ENCODE data around the gene FASTKD3.

The FASTKD3 gene

DNA sequence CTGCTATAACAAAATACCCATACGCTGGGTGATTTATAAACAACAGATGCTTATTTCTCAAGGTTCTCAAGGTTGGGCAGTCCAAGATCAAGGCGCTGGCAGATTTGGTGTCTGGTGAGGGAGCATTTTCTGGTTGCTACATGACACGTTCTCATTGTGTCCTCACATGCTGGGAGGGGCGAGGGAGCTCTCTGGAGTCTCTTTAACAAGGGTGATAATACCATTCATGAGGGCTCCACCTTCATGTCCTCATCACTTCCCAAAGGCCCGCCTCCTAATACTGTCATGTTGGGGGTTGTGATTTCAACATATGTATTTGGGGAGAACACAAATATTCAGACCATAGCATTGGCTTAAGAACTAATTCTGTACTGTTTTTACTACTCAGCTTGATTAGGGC lies 22.5 kb downstream of the FASTKD3 start:
- DNase-seq, result no peak

DNA sequence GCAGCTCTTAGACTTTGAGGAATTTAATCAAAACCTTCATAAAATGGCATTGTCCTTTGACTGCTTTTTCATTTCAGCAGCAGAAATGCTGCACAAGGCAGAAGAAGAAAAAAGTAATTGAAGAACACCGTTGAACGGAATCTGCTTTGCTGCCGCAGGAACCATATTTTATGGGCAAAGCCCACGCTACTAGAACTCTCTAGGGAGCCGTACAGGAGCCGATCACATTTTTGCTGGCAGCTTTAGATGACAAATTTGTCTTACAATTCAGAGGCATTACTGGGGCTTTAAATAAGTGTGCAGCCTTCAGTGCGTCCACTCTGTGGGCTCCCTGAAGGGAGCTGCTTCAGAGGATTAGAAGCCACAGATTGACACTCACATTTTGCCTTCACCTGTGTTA lies 23.3 kb downstream of the FASTKD3 start:
- DNase-seq, result no peak

DNA sequence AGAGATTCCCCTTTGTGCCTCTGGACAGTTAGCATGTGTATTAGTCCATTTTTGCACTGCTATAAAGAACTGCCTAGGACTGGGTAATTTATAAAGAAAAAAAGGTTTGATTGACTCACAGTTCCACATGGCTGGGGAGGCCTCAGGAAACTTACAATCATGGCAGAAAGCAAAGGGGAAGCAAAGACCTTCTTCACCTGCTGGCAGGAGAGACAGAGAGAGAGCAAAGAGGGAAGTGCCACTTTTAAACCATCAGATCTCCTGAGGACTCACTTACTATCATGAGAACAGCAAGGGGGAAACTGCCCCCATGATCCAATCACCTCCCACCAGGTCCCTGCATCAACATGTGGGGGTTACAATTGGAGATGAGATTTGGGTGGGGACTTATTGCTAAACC lies 23.9 kb downstream of the FASTKD3 start:
- no peak for DNase-seq

DNA sequence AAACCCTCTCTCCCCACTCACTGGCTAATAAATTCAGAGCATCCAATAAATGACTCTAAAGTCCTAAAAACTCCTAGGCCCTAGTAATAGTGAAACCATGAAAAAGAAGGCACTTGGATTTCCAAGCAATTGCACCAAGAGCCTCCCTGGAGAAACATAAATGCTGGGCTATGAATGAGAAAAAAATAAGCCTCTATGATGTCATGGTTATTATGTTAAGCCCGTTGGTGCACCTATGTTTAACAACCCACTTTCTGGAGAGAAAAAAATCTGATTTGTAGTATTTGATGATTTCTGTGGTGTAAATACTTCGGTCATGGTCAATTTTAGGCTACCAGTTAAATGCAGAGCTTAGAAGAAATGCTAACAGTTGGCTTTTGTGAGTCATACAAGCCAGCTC lies 26.3 kb downstream of the FASTKD3 start:
- DNase-seq, result no peak

- DNase-seq, result no peak
Measured at GRCh38 chr5:7837403-7837802, 31.4 kb downstream of the FASTKD3 start.

DNA sequence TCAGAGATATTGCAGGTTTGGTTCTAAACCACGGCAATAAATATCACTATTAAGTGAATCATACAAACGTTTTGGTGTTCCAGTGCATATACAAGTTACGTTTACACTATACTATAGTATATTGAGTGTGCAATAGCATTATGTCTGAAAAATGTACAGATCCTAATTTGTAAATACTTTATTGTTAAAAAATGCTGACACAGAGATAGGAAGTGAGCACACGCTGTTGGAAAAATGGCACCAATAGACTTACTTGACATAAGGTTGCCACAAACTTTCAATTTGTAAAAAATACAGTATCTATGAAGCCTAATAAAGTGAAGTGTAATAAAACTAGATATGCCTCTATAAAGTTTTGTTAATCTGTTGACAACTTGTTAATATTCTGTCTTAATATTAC lies 33.8 kb downstream of the FASTKD3 start:
- no peak for DNase-seq

DNA sequence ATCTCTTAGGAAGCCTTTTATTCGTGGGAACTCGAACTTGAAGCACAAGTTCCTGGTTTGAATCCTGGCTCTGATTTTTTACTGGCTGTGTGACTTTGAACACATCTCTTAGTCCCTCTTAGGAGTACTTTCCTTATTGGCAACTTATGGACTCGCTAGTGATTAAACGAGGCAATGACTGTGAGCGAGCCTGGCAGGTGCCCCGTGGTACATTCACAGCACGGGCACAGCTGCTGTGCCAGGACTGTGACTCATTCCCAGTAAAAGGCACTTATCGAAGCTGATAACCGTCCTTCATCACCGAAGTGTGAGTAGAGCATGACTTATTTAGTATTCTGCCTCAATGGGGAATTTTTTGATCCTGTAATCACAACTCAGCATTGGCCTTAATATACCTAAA lies 40.6 kb downstream of the FASTKD3 start:
- no peak for DNase-seq

DNA sequence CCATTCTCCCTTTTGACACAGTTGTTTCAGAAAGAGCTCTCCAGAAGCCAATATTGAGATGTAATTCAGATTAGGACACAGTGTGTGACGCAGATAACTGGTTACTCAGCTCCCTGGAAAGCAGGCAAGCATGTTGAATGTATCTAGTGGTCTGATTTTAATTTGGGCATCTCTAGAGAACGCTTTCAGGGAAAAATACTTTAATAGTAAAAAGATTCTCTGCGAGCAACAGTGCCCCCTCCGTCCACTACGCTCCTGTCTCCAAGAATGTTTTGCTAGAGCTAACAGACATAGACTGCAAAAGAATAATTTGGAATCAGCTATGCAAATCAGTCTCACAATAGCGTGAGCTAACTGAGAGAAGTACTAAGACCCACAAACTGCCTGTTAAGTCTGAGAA lies 41.2 kb downstream of the FASTKD3 start:
- DNase-seq, result no peak

GRCh38 chr5:7825630-7826029 lies 43.2 kb downstream of the FASTKD3 start:
- DNase-seq, result no peak

DNA sequence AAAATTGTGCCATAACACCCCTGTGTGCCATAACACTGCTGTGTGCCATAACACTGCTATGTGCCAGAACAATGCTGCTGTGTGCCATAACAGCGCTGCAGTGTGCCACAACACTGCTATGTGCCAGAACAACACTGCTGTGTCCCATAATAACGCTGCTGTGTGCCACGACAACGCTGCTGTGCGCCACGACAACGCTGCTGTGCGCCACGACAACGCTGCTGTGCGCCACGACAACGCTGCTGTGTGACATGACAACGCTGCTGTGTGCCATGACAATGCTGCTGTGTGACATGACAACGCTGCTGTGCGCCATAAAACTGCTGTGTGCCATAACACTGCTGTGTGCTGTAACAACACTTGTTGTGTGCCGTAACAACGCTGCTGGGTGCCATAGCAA lies 43.8 kb downstream of the FASTKD3 start:
- DNase-seq, result no peak

DNA sequence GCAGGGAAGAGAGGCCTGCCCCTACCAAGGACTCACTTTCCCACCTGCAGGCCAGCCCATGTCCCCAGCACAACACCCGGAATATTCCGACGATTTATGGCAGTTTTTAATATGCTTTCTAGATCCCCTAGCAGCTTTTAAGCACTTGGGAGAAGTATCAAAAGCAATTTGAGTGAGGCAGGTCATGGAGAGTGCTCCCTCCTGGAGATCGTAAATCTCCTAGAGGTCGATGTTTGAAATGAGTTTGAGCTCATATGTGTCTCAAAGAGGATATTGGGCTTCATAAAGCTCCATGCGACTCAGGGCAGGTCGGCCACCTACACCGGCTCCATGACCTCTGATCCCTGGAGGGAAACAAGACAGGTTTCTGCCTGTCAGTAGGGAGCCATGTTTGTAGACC lies 45.2 kb downstream of the FASTKD3 start:
- no peak for DNase-seq

DNA sequence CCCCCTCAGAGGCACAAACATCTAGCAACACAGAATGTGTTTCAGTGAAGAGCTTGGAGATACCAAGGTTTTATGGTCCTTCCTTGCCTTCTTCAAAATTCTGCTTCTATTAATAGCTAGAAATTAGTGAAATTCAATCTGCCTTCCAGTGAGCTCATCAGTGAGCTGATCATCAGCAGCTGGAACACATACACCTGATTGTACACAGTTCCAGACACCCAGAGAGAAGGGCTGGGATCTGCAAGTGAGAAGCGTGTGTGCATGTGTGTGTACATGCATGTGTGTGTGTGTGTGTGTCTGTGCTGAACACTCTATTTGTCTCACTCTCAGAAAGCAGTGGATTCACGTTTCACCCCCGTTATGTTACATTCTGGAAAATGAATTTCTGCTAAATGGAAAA lies 46.4 kb downstream of the FASTKD3 start:
- DNase-seq, result no peak

GRCh38 chr5:7816535-7816901 lies 52.3 kb downstream of the FASTKD3 start:
- no peak for DNase-seq

DNA sequence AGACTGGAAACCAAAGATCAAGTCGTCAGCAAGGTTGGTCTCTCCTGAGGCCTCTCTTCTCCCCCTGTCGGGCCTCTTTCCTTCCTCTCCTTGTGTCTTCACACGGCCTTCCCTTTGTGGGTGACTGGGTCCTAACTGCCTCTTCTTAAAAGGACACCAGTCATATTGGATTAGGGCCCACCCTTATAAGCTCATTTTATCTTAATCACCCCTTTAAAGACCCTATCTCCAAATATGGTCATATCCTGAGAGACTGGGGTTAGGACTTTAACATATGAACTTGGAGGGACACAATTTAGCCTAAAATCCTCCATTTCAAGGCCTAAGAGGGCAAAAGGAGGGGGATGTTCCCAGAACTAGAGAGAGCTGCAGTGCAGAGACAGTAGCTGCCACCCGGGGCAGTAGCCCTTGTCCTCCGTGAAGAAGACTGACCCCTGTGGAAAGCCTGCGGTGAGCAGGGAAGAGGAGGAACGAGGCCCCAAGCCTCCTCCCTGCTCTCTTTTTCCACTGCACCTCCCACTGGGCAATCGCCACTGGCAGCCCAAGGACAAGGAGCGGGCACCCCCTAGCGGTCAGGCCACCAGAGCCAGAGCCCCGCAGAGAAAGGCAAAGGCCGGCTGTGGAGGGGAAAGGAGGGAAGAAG lies 52.8 kb downstream of the FASTKD3 start:
- peak; percentile 90 for DNase-seq

GRCh38 chr5:7814816-7815215 lies 54.0 kb downstream of the FASTKD3 start:
- no peak for DNase-seq

DNA sequence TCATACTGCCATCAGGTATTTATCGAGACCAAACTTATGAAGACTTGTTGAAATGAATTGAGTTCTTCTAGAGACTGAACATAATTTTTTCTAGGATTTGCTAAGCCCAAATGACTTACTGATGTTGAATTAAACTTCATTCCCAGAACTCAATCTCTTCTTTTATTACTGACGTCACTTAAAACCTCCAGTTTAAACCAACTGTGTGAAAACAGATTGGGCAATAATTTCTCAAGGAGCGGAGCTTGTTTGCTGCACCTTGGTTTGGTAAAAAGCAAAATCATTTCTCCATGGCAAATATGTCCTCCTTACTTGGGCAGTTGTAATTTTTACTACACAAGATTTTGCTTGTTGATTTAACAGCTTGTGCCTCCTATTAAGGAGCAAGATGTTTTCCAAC lies 55.3 kb downstream of the FASTKD3 start:
- DNase-seq, result no peak

- no peak for DNase-seq
Measured at GRCh38 chr5:7813007-7813406, 55.8 kb downstream of the FASTKD3 start.

DNA sequence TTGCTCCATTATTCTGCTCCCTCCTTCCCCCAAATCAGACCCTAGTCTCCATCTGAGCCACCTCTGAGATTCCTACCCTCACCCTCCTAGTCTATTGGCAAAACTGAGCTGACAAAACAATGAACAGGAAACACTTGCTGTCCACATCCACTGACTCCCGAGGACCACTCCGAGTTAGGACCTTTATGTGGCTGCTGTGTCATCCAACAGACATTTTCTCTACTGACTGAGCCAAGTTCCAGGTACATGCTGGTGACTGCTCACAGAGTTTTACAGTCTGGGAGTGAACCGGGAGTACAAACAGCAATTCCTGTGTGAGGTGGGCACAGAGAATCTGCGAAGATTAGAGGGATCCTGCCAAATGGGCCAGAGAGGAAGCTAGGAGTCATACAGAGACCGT lies 57.1 kb downstream of the FASTKD3 start:
- DNase-seq, result no peak

All from NCI-H748 treated with DMSO at 0.1 percent for 48 hours (cell line).